Activated T-cell treated with anti-CD3 and anti-CD28 coated beads, Interleukin-2, amount 50 U/mL, for 24 hours (primary cell): Measurements from ENCODE around the gene NAB2.
"Not testable (repeated sequence)": the region's sequence is repeated elsewhere in the genome, so short reads cannot be mapped to it uniquely, and the experiment has no call there.

Experiments used
- DNase-seq: peaks from one replicate; pipeline ENCODE4 v3.0.0-alpha.2; 2020
- H3K27ac Mint-ChIP-seq: 2 replicates; pipeline ENCODE4 v1.8.0; 2020; ENCODE audit warnings: mild to moderate bottlenecking, mixed read lengths
- H3K27me3 Mint-ChIP-seq: 2 replicates; pipeline ENCODE4 v1.8.0; 2020; ENCODE audit warnings: mixed read lengths
- H3K36me3 Mint-ChIP-seq: 2 replicates; pipeline ENCODE4 v1.8.0; 2020; ENCODE audit warnings: low read depth, mixed read lengths
- H3K4me1 Mint-ChIP-seq: 2 replicates; pipeline ENCODE4 v1.8.0; 2020; ENCODE audit warnings: low read depth, mixed read lengths
- H3K4me3 Mint-ChIP-seq: 2 replicates; pipeline ENCODE4 v1.8.0; 2020; ENCODE audit warnings: mild to moderate bottlenecking, moderate library complexity, mixed read lengths
- H3K9me3 Mint-ChIP-seq: 2 replicates; pipeline ENCODE4 v1.8.0; 2020; ENCODE audit warnings: mixed read lengths

The NAB2 gene

DNA sequence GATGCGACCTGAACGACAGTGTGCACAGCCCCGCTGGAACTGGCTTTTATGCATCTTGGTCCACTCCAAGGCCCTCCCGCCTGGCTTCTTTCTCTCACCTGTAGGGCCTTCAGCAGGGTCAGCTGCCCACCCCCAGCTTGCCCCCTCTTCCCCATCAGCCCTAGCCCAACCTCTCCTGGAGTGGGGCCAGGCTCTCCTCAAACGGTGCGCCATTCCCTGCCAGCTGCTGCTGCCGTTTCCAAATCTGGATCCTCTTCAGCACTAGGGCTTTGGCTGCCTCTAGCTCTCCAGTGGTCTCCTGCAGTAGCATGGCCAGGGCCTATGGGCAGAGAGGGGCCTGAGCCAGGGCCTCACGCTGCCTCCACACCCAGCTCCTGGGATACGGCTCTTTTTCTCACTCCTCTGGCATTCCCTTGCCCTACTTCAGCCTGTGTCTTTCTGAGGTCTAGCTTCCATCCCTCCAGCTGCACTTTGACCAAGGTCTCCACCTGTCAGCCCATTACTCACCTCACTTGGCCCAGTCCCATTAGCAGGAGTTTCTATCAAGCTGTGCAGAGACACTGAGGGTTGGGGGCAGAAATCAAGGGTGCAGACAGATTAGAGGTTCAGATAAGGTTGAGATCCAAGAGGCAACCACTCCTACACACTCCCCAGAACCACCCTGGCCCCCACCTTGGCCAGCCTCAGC is 17.3 kb downstream of the NAB2 start:
- Mint-ChIP-seq H3K4me3 (no peak overlapping the region), H3K4me1 (peaks cover 72% of the 10 kb centered on the region), H3K27ac (peak overlapping the region; percentile 84), H3K9me3 (no peaks in the 10 kb centered on the region), H3K36me3 (peaks cover 93% of the 10 kb centered on the region), H3K27me3 (no peaks in the 10 kb centered on the region)
- DNase-seq: no peak

DNA sequence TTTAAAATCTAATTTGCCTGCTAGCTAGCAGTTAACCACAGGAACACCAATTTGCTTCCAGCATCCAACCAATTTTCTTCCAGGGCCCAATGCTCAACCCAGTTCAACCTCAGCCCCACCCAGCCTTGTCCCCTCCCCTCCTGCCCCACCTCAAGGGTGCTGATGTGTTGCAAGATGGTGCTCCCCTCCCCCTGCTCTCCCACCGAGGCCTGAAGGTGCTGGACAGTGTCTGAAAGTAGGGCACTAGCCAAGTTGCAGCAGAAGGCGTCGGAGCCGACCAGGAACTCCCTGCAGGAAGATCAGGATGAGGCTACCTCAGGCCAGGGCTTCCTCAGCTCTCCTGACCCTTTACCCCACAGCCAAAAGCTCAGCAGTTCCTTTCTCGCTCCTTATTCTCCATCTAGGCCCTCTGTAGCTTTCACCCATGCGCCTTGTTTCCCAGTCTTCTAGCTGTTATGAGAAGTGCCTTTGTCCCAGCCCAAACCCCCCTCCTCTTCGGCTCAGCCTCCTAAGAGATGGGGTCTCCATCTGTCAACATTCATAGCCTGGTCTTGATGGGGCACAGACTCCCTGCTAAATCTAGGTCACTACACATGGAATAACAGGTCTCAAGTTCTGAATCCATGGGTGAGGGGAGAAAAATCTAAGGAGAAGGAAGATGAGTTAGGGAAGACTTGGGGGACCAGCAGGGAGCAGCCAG is 18.7 kb downstream of the NAB2 start:
- Mint-ChIP-seq H3K36me3 (peaks cover 82% of the 10 kb centered on the region), H3K27ac (peak overlapping the region; percentile 84), H3K27me3 (no peaks in the 10 kb centered on the region), H3K4me1 (peaks cover 75% of the 10 kb centered on the region), H3K4me3 (peak overlapping the region; percentile 37), H3K9me3 (no peaks in the 10 kb centered on the region)
- no peak for DNase-seq

DNA sequence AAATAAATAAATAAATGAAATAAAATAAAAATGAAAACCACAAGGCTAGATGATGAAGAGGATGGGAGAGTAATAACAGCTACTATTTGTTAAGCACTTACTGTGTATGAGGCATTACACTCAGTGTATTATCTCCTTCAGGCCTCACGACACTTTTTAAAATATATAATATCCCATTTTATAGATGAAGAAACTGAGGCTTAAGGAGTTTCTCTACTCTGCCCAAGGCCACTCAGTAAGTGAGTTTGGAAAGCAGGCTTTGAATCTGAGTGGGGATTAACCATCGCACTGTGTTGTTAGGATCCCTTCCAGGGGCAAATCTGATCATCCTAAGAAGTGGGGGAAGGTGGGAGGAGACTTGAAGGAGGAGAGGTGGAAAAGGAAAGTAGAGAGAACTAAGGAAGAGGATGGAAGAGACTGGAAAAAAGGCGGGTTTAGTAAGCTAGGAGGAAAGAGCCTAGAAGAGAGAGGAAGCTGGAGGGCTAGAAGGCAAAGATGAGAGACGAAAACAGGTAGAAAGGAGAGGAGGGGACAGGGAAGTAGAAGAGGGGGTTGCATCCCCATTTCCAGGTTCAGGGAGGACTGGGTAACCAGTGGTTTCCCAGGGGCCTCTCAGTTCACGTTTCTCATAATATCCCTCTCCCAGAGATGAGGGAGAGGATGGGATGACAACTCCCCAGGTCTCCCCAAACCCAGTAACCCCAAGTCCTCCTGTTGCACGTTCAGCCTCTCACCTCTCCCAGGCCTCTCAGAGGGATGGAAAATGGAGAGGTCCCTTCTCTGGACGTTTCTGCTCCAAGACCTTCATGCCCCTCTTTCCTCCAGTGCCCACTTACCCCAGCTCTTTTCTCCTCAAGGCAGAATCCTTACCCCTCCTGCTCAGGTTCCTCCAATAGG is 20.5 kb downstream of the NAB2 start:
- H3K27ac Mint-ChIP-seq: peak overlapping the region; percentile 97
- H3K4me3 Mint-ChIP-seq: peak overlapping the region; percentile 91
- peaks cover 67% of the 10 kb centered on the region for H3K36me3 Mint-ChIP-seq
- no peaks in the 10 kb centered on the region for H3K9me3 Mint-ChIP-seq
- H3K4me1 Mint-ChIP-seq: peaks cover 69% of the 10 kb centered on the region
- no peak for DNase-seq
- H3K27me3 Mint-ChIP-seq: no peaks in the 10 kb centered on the region

DNA sequence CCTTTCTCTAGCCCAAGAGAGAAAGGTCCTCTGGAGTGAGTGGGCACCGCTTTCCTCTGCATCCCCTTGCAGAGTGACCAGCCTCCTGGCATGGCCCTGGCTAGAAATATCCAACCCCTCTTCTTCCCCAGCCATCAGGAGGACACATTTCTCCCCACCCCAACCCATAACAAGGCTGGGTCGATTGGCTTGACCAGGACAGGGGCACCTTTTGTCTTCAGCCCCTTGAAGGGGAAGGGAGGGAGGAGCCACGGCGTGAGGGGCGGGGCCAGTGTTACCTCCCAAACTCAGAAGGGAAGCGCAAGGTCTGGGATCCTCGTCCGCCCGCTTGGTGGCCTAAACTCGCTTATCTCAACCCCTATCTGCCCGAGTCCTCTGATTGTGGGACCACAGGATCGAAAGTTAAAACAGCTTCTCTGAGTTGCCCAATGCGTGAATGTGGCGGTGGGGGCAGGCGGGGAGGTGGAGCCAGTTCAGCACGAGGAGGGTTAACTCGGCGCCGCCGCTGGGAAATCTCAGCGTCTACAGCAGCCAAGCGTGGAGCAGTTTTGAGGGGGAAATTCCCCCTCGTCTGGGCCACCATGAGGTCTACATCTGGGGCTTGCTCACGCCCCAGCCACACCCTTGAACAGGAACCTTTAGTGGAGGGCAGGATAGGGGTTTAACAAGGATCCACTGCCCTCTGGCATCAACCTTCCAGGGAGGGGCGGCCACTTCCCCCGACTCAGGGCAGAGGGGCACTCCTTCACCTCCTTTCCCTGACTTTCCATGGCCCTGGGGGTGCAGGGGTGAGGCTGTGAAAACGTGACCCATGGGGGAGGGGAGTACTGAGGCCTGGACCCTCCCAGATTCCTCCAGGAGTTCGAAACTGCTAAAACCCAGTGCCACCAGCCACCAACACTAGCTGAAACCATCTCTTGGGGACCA is 21.5 kb downstream of the NAB2 start:
- peaks cover 62% of the 10 kb centered on the region for H3K4me1 Mint-ChIP-seq
- peak; percentile 85 for DNase-seq
- H3K27ac Mint-ChIP-seq: peak overlapping the region; percentile 97
- peak overlapping the region; percentile 91 for H3K4me3 Mint-ChIP-seq
- peaks cover 57% of the 10 kb centered on the region for H3K36me3 Mint-ChIP-seq
- no peaks in the 10 kb centered on the region for H3K27me3 Mint-ChIP-seq
- H3K9me3 Mint-ChIP-seq: no peaks in the 10 kb centered on the region

DNA sequence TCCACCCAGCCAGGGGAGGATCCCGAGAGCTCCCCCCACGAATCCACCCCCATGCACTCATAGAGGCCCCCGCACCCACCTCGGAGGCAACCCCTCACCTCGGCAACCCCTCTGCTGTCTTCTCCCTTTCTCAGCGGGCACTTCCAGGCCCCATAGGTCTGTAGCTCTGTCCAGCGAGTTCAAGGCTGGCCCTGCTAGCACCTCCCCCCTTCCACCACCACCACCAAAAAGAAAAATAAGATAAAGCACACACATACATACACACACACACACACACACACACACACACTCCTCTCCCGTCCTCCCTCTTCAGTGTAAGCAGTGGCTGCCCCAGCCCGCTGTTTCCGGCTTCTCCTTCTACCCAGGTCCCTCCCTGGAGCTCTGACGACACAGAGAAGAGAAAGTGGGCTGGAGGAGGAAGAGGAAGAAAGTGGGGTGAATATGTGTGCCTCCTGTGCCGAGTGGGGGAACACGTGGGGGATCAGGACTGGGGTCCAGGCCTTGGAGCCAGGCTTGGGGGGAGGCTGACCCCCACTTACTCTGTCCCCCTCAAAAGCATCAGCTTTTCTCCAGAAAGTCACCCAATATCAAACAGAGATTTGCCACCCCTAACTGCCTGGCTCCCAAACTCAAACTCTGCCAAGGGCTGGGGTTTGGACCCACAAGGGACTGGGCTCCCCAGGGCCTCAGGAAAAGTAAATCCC is 22.3 kb downstream of the NAB2 start, which contains the start of gene STAT6:
STAT6 (minus strand) TSS at position 332 of the 704 bp plus-strand sequence. CDS start 3,084 bp downstream, outside the sequence.
- DNase-seq: peak; percentile 83
- Mint-ChIP-seq H3K27ac (peak within 1 kb of the TSS; percentile 97), H3K36me3 (peaks cover 49% of the 10 kb centered on the region), H3K4me1 (peaks cover 56% of the 10 kb centered on the region), H3K4me3 (peak within 1 kb of the TSS; percentile 91), H3K9me3 (no peaks in the 10 kb centered on the region), H3K27me3 (no peaks in the 10 kb centered on the region)

DNA sequence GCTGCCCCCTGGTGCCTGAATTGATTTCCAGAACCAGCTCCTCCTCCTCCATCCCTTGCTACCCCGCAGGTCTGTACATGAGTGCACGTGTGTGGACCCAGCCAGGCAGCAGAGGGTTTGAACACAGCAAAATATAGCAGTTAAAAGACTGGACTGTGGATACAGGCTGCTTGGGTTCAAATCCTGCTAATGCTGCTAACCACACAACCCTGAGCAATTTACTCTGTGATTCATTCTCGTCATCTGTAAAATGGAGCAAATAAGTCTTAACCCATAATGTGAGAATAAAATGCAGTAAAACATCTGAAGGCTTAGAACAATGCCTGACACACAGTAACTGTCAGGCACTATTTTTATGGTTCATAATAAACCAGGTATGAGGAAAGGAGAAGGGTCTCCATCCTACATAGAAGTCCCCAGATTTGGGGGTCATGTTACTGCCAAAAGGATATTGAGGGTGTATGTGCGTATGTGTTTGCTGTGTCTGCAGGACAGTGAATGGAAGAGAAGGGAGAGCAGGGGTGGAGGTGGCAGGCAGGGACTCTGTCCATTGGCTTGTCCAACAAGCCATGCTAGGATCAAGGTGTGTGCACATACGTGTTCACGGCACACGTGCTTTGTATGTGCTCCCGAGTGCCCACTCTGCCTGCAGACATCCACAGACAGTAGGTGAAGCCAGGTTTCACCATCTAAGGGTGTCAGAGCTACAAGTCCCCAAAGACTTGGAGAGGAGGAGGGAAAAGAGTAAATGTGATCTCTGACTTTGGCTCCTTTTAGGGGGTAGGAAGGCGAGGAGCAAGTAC is 23.8 kb downstream of the NAB2 start:
- Mint-ChIP-seq H3K27me3 (no peaks in the 10 kb centered on the region), H3K4me3 (peak overlapping the region; percentile 91), H3K9me3 (no peaks in the 10 kb centered on the region), H3K36me3 (peaks cover 34% of the 10 kb centered on the region), H3K4me1 (peaks cover 41% of the 10 kb centered on the region), H3K27ac (peak overlapping the region; percentile 97)
- DNase-seq: no peak

DNA sequence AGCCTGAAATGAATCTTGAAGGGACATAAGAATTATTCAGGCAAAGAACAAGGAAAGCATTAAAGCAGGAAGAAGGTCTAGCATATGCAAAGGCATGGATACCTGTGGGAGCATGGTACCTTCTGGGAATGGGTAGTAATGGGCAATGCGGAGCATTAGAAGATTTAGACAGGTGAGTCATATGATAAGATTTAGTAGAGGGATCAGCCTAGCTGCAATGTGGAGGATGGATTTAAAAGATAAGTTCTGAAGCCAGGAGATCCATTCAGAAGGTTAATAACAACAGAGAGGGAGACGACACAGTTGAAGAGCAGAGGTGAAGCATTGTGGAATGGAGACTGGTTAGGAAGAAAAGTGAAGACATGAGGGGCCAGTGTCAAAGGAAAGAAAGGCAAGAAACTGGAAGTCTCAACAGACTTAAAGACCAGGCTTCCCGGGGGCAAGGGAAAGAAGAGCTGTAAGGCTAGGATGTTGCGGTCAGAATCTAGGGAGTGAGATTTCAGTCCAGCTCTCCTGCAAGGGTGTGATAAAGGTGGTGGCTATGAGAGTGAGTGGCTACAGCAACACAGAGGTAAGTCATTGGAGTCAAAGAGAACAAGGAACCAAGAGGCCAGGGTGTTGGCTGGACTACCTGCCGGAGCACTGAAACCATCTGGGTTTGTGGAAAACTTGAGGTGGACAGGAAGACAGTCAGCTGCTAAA is 27.8 kb downstream of the NAB2 start:
- DNase-seq: no peak
- Mint-ChIP-seq H3K27me3 (no peaks in the 10 kb centered on the region), H3K4me1 (peaks cover 21% of the 10 kb centered on the region), H3K9me3 (no peaks in the 10 kb centered on the region), H3K27ac (no peak overlapping the region), H3K36me3 (no peaks in the 10 kb centered on the region), H3K4me3 (no peak overlapping the region)

DNA sequence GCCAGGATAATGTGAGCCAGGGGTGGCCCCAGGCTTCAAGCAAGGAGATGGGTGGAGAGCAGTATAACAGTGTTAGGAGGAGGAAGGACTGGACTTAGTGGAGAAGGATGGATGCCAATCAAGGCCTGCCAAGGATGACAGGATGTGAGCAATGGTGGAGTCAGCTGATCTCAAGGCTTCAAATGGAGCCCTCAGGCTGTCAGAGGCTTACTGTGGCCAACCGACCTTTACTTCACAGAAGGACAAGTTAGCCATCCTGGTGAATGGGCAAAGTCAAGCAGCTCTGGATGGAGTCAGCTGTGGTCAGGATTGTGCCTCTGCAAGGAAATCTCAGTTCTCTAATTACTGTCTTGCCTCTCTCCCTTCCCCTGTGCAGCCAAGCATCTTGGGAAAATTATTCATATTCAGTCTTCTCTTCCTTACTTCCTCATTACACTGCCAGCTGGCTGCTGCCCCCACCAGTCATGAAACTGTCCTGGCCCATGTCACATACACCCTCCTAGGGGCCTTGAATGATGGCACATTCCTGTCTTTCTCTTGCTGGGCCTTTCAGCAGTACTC is 29.9 kb downstream of the NAB2 start:
- H3K36me3 Mint-ChIP-seq: no peaks in the 10 kb centered on the region
- no peaks in the 10 kb centered on the region for H3K9me3 Mint-ChIP-seq
- H3K4me3 Mint-ChIP-seq: no peak overlapping the region
- DNase-seq: no peak
- no peaks in the 10 kb centered on the region for H3K27me3 Mint-ChIP-seq
- peaks cover 6% of the 10 kb centered on the region for H3K4me1 Mint-ChIP-seq
- no peak overlapping the region for H3K27ac Mint-ChIP-seq

DNA sequence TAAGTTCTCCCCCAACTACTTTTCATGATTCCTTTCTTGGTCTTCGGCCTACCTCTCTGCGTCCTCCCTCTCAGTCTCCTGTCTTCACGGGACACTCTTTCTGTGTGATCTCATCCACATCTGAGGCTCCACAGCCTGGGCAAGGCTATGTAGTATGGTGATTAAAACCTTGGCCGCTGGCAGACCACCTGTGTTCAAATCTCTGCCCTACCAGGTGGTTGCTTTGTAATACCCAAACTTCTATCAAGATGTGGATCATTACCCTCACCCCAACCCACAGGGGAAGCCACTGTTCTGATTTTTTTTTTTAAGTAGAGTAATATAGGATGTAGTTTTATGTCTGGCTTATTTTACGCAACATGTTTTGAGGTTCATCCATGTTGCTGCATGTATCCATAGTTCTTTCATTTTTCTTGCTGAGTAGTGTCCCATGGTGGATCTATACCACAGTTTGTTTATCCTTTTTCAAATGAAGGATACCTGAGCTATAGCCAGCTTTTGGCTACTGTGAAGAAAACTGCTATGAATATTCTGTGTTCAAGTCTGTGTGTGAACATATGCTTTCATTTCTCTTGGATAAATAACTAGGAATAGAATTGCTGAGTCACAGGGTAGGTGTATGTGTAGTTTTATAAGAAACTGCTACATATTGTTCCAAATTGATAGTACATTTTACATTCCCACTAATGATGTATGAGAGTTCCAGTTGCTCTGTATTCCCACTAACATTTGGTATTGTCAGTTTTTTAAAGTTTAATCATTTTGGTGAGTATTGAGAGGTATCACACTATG is 30.6 kb downstream of the NAB2 start:
- Mint-ChIP-seq H3K27me3 (no peaks in the 10 kb centered on the region), H3K27ac (no peak overlapping the region), H3K4me3 (no peak overlapping the region), H3K36me3 (no peaks in the 10 kb centered on the region), H3K4me1 (peaks cover 10% of the 10 kb centered on the region), H3K9me3 (no peaks in the 10 kb centered on the region)
- no peak for DNase-seq

DNA sequence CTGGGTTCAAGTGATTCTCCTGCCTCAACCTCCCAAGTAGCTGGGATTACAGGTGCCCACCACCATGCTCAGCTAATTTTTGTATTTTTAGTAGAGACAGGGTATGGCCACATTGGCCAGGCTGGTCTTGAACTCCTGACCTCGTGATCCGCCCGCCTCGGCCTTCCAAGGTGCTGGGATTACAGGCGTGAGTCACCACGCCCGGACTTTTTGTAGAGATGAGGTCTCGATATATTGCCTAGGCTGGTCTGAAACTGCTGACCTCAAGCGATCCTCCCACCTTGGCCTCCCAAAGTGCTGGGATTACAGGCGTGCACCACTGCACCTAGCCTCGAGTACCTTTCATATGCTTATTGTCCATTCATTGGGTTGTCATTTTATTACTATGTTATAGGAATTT is 31.8 kb downstream of the NAB2 start:
- not testable (repeated sequence) for DNase-seq, H3K27me3 Mint-ChIP-seq, H3K4me3 Mint-ChIP-seq, H3K36me3 Mint-ChIP-seq, H3K9me3 Mint-ChIP-seq, H3K27ac Mint-ChIP-seq
- peaks cover 11% of the 10 kb centered on the region for H3K4me1 Mint-ChIP-seq

DNA sequence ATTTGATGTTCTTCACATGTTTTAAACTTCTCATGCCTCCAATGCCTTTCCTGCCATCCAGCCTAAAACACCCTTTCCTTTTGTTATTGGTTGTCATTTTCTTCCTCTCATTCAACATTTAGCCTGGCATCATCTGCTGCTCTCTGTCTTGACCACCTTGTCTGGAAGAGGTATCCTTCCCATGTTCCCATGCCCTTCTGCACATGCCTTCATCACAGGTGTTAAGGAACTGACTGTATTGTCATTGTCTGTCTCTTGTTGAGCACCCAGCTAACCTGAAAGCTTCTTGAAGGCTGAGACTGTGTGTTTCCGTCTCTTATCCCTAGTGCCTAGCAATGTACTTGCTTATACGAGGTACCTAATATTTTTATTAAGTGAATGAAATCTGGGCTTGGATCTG is 34.9 kb downstream of the NAB2 start:
- Mint-ChIP-seq H3K36me3 (no peaks in the 10 kb centered on the region), H3K9me3 (no peaks in the 10 kb centered on the region), H3K4me1 (peaks cover 20% of the 10 kb centered on the region), H3K4me3 (no peak overlapping the region), H3K27ac (no peak overlapping the region), H3K27me3 (peaks cover 8% of the 10 kb centered on the region)
- DNase-seq: no peak
